HUES48 (cell line): Measurements from ENCODE around the gene RNF11.

Source experiments
- H3K27ac ChIP-seq: one replicate; pipeline ENCODE4 v1.7.0; 2013; ENCODE audit warnings: low read depth, low read length, inconsistent platforms
- H3K27me3 ChIP-seq: 2 replicates; pipeline ENCODE4 v1.6.1; 2013; ENCODE audit warnings: mild to moderate bottlenecking, low read length; ENCODE audit not compliant: control insufficient read depth, insufficient read depth
- H3K36me3 ChIP-seq: 2 replicates; pipeline ENCODE4 v1.6.1; 2013; ENCODE audit warnings: low read length; ENCODE audit not compliant: control insufficient read depth, insufficient read depth
- H3K4me1 ChIP-seq: 2 replicates; pipeline ENCODE4 v1.6.1; 2013; ENCODE audit warnings: mild to moderate bottlenecking, low read length; ENCODE audit not compliant: control insufficient read depth, insufficient read depth
- H3K4me3 ChIP-seq: 2 replicates; pipeline ENCODE4 v1.5.1; 2013; ENCODE audit warnings: mild to moderate bottlenecking, low read depth, low read length
- H3K9ac ChIP-seq: 2 replicates; pipeline ENCODE4 v1.6.1; 2013; ENCODE audit warnings: mild to moderate bottlenecking, low read depth, low read length, moderate library complexity
- H3K9me3 ChIP-seq: 2 replicates; pipeline ENCODE4 v1.6.1; 2013; ENCODE audit warnings: low read length; ENCODE audit not compliant: control insufficient read depth, insufficient read depth

The RNF11 gene

DNA sequence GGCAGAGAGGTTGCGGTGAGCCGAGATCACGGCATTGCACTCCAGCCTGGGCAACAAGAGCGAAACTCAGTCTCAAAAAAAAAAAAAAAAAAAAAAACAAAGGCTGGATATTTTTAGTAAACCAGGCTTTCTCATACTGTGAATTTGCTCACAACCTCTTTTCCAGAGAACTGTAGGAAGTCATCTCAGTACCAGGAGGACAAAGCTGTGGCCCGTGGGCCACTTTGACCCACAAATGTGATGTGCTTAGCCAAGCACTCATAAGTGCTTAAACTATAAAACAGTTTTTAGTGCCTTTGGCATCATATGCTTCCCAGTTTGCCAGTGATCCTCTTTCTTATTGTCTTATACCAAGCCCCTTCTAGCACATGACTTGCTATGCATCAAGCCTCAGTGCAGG is 46.5 kb downstream of the RNF11 start:
- Histone ChIP-seq H3K27me3 (no peaks in the 10 kb centered on the region), H3K9ac (no peak overlapping the region)

GRCh38 chr1:51283979-51284378 is 47.9 kb downstream of the RNF11 start:
- H3K9me3 ChIP-seq: no peaks in the 10 kb centered on the region
- H3K27me3 ChIP-seq: no peaks in the 10 kb centered on the region
- H3K27ac ChIP-seq: no peak overlapping the region

More for the DNA sequence above, 46.5 kb downstream of the RNF11 start:
- H3K4me3 ChIP-seq: no peak overlapping the region
- H3K36me3 ChIP-seq: no peaks in the 10 kb centered on the region; the same call in 1 of the 2 replicates
- H3K9me3 ChIP-seq: no peaks in the 10 kb centered on the region
- H3K27ac ChIP-seq: no peak overlapping the region
- H3K4me1 ChIP-seq: no peaks in the 10 kb centered on the region

GRCh38 chr1:51284487-51284954 is 48.4 kb downstream of the RNF11 start:
- H3K27ac ChIP-seq: no peak overlapping the region

More at GRCh38 chr1:51283979-51284378, 47.9 kb downstream of the RNF11 start:
- Histone ChIP-seq H3K4me3 (no peak overlapping the region), H3K9ac (no peak overlapping the region), H3K36me3 (no peaks in the 10 kb centered on the region; the same call in 1 of the 2 replicates), H3K4me1 (no peaks in the 10 kb centered on the region)

DNA sequence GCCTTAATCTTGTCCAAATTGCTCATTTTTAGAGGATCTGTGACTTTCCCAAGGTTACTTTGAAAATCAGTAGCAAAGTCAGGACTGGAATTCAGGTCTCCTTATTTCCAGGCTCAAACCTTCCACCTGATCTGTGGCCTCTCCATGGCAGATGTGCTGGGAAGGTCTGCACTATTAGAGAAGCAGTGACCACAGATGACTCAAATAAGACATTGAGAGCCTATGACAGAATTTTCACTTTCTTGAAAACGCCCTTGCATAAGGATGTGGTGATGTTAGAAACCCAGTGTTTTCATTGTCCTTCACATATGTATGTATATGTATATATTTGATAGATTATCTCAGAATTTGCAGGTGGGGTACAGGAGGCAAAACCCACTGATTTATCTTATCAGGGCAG is 49.0 kb downstream of the RNF11 start:
- no peak overlapping the region for H3K4me3 ChIP-seq
- H3K36me3 ChIP-seq: no peaks in the 10 kb centered on the region; the same call in 1 of the 2 replicates

More at GRCh38 chr1:51284487-51284954, 48.4 kb downstream of the RNF11 start:
- no peaks in the 10 kb centered on the region for H3K27me3 ChIP-seq
- no peak overlapping the region for H3K9ac ChIP-seq
- no peaks in the 10 kb centered on the region; the same call in 1 of the 2 replicates for H3K36me3 ChIP-seq
- no peaks in the 10 kb centered on the region for H3K9me3 ChIP-seq
- H3K4me3 ChIP-seq: no peak overlapping the region
- H3K4me1 ChIP-seq: no peaks in the 10 kb centered on the region

DNA sequence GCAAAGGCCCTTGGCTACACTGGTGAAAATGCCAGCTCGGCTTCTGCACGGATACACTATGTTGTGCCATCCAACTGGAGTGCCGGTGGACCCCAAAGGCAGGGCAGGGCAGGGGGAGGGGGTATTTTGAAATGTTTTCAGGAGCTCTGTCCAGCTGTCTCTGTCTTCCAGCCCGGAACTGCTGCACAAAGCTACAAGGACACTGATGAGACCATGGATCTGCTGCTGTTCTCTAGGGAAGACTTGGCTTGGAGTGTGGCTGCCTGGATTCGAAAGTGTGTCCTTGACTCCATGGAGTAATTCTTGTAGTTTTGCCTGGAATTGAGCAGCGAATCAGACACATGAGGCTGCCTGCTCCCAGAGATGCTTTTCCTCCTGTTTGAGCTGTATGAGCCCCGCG is 51.9 kb downstream of the RNF11 start:
- H3K9me3 ChIP-seq: no peaks in the 10 kb centered on the region
- no peak overlapping the region for H3K27ac ChIP-seq
- no peaks in the 10 kb centered on the region for H3K27me3 ChIP-seq
- H3K4me1 ChIP-seq: no peaks in the 10 kb centered on the region
- H3K36me3 ChIP-seq: no peaks in the 10 kb centered on the region
- H3K4me3 ChIP-seq: no peak overlapping the region
- no peak overlapping the region for H3K9ac ChIP-seq

More for the DNA sequence above, 49.0 kb downstream of the RNF11 start:
- no peaks in the 10 kb centered on the region for H3K27me3 ChIP-seq
- no peak overlapping the region for H3K9ac ChIP-seq
- no peaks in the 10 kb centered on the region for H3K4me1 ChIP-seq
- no peaks in the 10 kb centered on the region for H3K9me3 ChIP-seq
- no peak overlapping the region for H3K27ac ChIP-seq

DNA sequence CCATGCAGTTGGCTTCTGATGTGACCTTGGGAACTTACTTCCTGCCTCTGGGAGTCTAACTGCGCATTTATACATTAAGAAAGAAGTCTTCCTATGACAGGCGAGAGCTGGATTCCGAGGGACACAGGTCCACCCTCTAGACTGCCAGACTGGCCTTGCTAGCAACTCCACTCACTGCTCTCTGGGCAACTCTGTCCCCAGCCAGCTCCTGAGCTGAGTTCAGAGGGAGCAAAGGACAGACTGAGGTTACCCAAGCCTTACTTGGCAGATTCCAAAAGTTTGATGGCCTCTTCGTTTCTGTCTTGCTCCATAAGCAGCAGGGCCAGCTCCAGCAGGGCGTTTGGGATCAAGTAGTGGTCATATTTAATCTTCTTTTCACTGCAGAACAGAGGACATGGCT is 52.5 kb downstream of the RNF11 start:
- Histone ChIP-seq H3K4me3 (no peak overlapping the region), H3K4me1 (no peaks in the 10 kb centered on the region), H3K27me3 (no peaks in the 10 kb centered on the region), H3K27ac (no peak overlapping the region), H3K9me3 (no peaks in the 10 kb centered on the region), H3K36me3 (no peaks in the 10 kb centered on the region), H3K9ac (no peak overlapping the region)

GRCh38 chr1:51289676-51290488 is 53.8 kb downstream of the RNF11 start:
- Histone ChIP-seq H3K27me3 (no peaks in the 10 kb centered on the region), H3K9ac (no peak overlapping the region), H3K27ac (no peak overlapping the region), H3K36me3 (no peaks in the 10 kb centered on the region), H3K4me1 (no peaks in the 10 kb centered on the region), H3K9me3 (no peaks in the 10 kb centered on the region), H3K4me3 (no peak overlapping the region)

- Histone ChIP-seq H3K4me3 (no peak overlapping the region), H3K9ac (no peak overlapping the region), H3K36me3 (no peaks in the 10 kb centered on the region), H3K4me1 (no peaks in the 10 kb centered on the region), H3K27ac (no peak overlapping the region), H3K27me3 (no peaks in the 10 kb centered on the region), H3K9me3 (no peaks in the 10 kb centered on the region)
Measured at GRCh38 chr1:51290489-51290847, 54.4 kb downstream of the RNF11 start.

GRCh38 chr1:51293898-51294515 is 57.9 kb downstream of the RNF11 start:
- H3K4me1 ChIP-seq: peaks cover 4% of the 10 kb centered on the region; the same call in 1 of the 2 replicates
- no peaks in the 10 kb centered on the region for H3K9me3 ChIP-seq
- no peaks in the 10 kb centered on the region for H3K27me3 ChIP-seq
- H3K27ac ChIP-seq: no peak overlapping the region
- H3K9ac ChIP-seq: no peak overlapping the region
- no peaks in the 10 kb centered on the region for H3K36me3 ChIP-seq
- no peak overlapping the region for H3K4me3 ChIP-seq

DNA sequence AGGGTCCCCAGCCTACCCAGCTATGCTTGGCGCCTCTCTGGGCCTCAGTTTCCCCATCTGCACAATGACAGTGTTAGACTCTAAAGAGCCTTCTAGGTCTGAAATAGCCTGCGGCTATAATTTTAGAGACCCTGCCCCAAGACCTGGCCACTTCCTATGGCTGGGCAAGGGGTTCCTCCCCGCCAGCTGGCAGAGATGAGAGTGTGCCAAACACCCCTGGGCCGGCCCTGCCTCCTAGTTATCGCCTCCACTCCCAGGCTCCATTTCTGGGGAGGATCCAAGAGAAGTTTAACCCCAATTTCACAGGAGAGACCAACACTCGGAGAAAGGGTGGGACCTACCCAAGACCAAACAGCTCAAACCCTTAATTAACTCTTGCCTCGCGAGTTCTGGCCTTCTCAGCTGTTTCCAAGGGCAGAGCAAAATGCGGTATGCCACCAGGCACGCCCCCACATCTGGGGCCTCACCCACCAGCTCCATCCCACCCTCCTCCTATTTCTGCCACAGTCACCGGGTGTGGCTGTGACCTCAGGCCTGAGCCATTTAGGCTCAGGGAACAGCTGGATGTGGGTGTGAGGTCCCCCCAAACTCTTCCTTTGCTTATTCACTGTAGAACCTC is 58.6 kb downstream of the RNF11 start:
- no peaks in the 10 kb centered on the region for H3K36me3 ChIP-seq
- H3K4me1 ChIP-seq: peaks cover 4% of the 10 kb centered on the region; the same call in 1 of the 2 replicates
- no peaks in the 10 kb centered on the region for H3K27me3 ChIP-seq
- no peak overlapping the region for H3K27ac ChIP-seq
- H3K9me3 ChIP-seq: no peaks in the 10 kb centered on the region
- H3K9ac ChIP-seq: no peak overlapping the region
- H3K4me3 ChIP-seq: no peak overlapping the region

GRCh38 chr1:51295926-51296325 is 59.9 kb downstream of the RNF11 start:
- H3K9me3 ChIP-seq: no peaks in the 10 kb centered on the region
- H3K4me1 ChIP-seq: peaks cover 4% of the 10 kb centered on the region; the same call in 1 of the 2 replicates
- no peak overlapping the region for H3K27ac ChIP-seq
- H3K36me3 ChIP-seq: no peaks in the 10 kb centered on the region
- H3K9ac ChIP-seq: no peak overlapping the region
- no peak overlapping the region for H3K4me3 ChIP-seq
- no peaks in the 10 kb centered on the region for H3K27me3 ChIP-seq
